ENCODE results near the gene KIF2C. TPM values are rescaled to one million over a fixed set of nuclear protein-coding genes. Genes with fewer than 3 reads are reported as not detected.
"Not testable (repeated sequence)": the region's sequence is repeated elsewhere in the genome, so short reads cannot be mapped to it uniquely, and the experiment has no call there.

The KIF2C gene
- total RNA-seq, 2 experiments from 2014 or later, result 92.6 to 95.0 TPM

- Mint-ChIP-seq H3K27me3 (no peaks in the 10 kb centered on the region), H3K4me3 (no peak overlapping the region), H3K27ac (no peak overlapping the region), H3K36me3 (ENCODE audit: low read depth) (peaks cover 2% of the 10 kb centered on the region), H3K4me1 (ENCODE audit: low read depth) (peaks cover 31% of the 10 kb centered on the region), H3K9me3 (no peaks in the 10 kb centered on the region)
- DNase-seq (no peak), ATAC-seq (no peak)
- TF ChIP-seq, protein P1, sequence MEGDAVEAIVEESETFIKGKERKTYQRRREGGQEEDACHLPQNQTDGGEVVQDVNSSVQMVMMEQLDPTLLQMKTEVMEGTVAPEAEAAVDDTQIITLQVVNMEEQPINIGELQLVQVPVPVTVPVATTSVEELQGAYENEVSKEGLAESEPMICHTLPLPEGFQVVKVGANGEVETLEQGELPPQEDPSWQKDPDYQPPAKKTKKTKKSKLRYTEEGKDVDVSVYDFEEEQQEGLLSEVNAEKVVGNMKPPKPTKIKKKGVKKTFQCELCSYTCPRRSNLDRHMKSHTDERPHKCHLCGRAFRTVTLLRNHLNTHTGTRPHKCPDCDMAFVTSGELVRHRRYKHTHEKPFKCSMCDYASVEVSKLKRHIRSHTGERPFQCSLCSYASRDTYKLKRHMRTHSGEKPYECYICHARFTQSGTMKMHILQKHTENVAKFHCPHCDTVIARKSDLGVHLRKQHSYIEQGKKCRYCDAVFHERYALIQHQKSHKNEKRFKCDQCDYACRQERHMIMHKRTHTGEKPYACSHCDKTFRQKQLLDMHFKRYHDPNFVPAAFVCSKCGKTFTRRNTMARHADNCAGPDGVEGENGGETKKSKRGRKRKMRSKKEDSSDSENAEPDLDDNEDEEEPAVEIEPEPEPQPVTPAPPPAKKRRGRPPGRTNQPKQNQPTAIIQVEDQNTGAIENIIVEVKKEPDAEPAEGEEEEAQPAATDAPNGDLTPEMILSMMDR (IDR thresholded peaks at IDR 0.05), result no peak
- ChIA-PET CTCF (interaction anchor here (1.1 to 1.5 kb wide), 6 partner anchors 13 to 224 kb away, joined by 3 to 6 read pairs (median 5); partner anchors contain the start of genes HECTD3, PLK3 and UROD), POLR2A (interaction anchor here (1.1 to 11.9 kb wide), 12 partner anchors 9 to 224 kb away, joined by 4 to 181 read pairs (median 20); partner anchors contain the start of genes BTBD19, DYNLT4, HECTD3 and PLK3)
- intact Hi-C loops (cut with micrococcal nuclease), result no loop called here
Measured at GRCh38 chr1:44787506-44787905, 47.9 kb downstream of the KIF2C start.

DNA sequence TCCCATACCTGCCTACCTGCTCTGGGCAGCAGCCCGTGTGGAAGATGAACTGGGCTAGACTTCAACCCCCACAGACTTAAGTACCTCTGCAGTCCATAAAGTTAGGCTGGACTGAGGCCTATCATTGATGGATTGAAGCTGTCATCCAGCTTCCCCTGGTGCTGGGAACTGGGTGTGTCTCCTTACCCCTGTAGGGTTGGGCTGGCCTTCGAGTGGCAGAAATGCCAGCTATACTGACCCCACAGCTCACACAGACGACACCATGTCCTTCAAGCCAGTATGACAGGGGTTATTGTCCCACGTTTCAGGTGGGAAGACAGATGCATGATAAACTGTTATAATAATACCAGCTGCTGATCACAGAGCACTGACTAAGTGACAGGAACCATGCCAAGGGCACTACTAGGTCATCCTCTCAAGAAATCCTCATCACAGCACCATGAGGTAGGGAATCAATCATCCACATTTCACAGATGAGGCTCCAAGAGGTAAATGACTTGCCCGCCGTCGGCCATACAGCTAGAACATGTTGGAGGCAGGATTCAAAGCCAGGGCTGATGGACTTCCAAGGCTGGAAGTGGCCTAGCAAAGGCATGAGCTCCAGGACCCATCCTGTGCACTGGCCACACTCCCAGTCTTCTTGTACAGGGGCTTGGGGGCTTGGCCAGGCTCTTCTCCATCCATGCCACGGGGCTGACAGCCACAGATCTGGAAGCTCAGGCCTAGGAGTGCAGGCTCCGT lies 48.7 kb downstream of the KIF2C start, which contains the start of gene BEST4:
BEST4 (minus strand) TSS at position 51 of the 741 bp plus-strand sequence. CDS start 465 bp downstream, outside the sequence.
- DNase-seq (no peak), ATAC-seq (no peak)
- no peak within 1 kb of the TSS for H3K27ac Mint-ChIP-seq
- no peaks in the 10 kb centered on the region for H3K9me3 Mint-ChIP-seq
- peaks cover 26% of the 10 kb centered on the region for H3K4me1 Mint-ChIP-seq (ENCODE audit: low read depth)
- ChIA-PET CTCF (interaction anchor here (1.0 to 1.4 kb wide), 4 partner anchors 12 to 59 kb away, joined by 3 to 6 read pairs (median 4); partner anchors contain the start of genes PLK3 and RNU5D-1), POLR2A (interaction anchor here (1.2 to 11.9 kb wide), 8 partner anchors 10 to 66 kb away, joined by 4 to 181 read pairs (median 46); partner anchors contain the start of genes BTBD19, DYNLT4, PLK3 and RNU5D-1)
- intact Hi-C loops (cut with micrococcal nuclease), result no loop called here
- TF ChIP-seq, protein P1 (IDR thresholded peaks at IDR 0.05), result no peak
- H3K27me3 Mint-ChIP-seq, result no peaks in the 10 kb centered on the region
- H3K4me3 Mint-ChIP-seq, result no peak within 1 kb of the TSS
- no peaks in the 10 kb centered on the region for H3K36me3 Mint-ChIP-seq (ENCODE audit: low read depth)

- intact Hi-C loops (cut with micrococcal nuclease), result no loop called here
- no peaks in the 10 kb centered on the region for H3K9me3 Mint-ChIP-seq
- CTCF ChIA-PET, result interaction anchor here (0.6 to 1.6 kb wide), 7 partner anchors 9 to 60 kb away, joined by 3 to 15 read pairs (median 5); partner anchors contain the start of genes PLK3 and RNU5D-1
- H3K27me3 Mint-ChIP-seq, result no peaks in the 10 kb centered on the region
- H3K4me1 Mint-ChIP-seq (ENCODE audit: low read depth), result peaks cover 4% of the 10 kb centered on the region
- H3K27ac Mint-ChIP-seq, result no peak overlapping the region
- POLR2A ChIA-PET, result interaction anchor here (0.6 to 11.9 kb wide), 10 partner anchors 13 to 744 kb away, joined by 3 to 181 read pairs (median 8); partner anchors contain the start of genes RNU5D-1, RPS8 and UROD
- no peak overlapping the region for H3K4me3 Mint-ChIP-seq
- DNase-seq, result peak; percentile 0
- TF ChIP-seq, protein P1 (IDR thresholded peaks at IDR 0.05), result no peak
- H3K36me3 Mint-ChIP-seq (ENCODE audit: low read depth), result no peaks in the 10 kb centered on the region
- no peak for ATAC-seq
Measured at GRCh38 chr1:44790968-44791801, 51.5 kb downstream of the KIF2C start.

- TF ChIP-seq, protein P1 (IDR thresholded peaks at IDR 0.05), result no peak
- intact Hi-C loops (cut with micrococcal nuclease), result no loop called here
- no peak overlapping the region for H3K27ac Mint-ChIP-seq
- no peak for ATAC-seq
- ChIA-PET POLR2A (interaction anchor here (1.3 to 11.9 kb wide), 6 partner anchors 14 to 218 kb away, joined by 4 to 181 read pairs (median 26); partner anchors contain the start of genes RNU5D-1 and RPS8), CTCF (interaction anchor here (0.7 to 2.3 kb wide), 10 partner anchors 8 to 699 kb away, joined by 3 to 9 read pairs (median 4); partner anchors contain the start of gene RPS8)
- DNase-seq, result peak; percentile 1
- no peaks in the 10 kb centered on the region for H3K27me3 Mint-ChIP-seq
- no peaks in the 10 kb centered on the region for H3K9me3 Mint-ChIP-seq
- no peaks in the 10 kb centered on the region for H3K4me1 Mint-ChIP-seq (ENCODE audit: low read depth)
- no peaks in the 10 kb centered on the region for H3K36me3 Mint-ChIP-seq (ENCODE audit: low read depth)
- no peak overlapping the region for H3K4me3 Mint-ChIP-seq
Measured at GRCh38 chr1:44792736-44793502, 53.3 kb downstream of the KIF2C start.

GRCh38 chr1:44797886-44798285 lies 58.2 kb downstream of the KIF2C start:
- H3K4me3 Mint-ChIP-seq; H3K27me3 Mint-ChIP-seq; intact Hi-C loops (cut with micrococcal nuclease); H3K27ac Mint-ChIP-seq; H3K9me3 Mint-ChIP-seq; DNase-seq; ATAC-seq: not testable (repeated sequence)
- peaks cover 18% of the 10 kb centered on the region for H3K4me1 Mint-ChIP-seq (ENCODE audit: low read depth)
- CTCF ChIA-PET, result interaction anchor here (1.8 to 4.6 kb wide), 4 partner anchors 7 to 13 kb away, joined by 5 to 51 read pairs (median 18); partner anchors contain the start of gene BTBD19
- POLR2A ChIA-PET, result interaction anchor here (1.9 to 8.3 kb wide), 7 partner anchors 10 to 68 kb away, joined by 8 to 130 read pairs (median 37); partner anchors contain the start of genes BTBD19, DYNLT4, RNU5D-1 and RPS8
- peaks cover 18% of the 10 kb centered on the region for H3K36me3 Mint-ChIP-seq (ENCODE audit: low read depth)

Measured in activated CD8-positive, alpha-beta T cell treated with anti-CD3 and anti-CD28 coated beads for 36 hours (primary cell).